Neural cell (in vitro differentiated cells): ENCODE data around the gene TRAF5. TPM values are rescaled to one million over a fixed set of nuclear protein-coding genes. Genes with fewer than 3 reads are reported as not detected.
A peak's percentile ranks its signal among the peaks of the same experiment; 100 is the strongest.
"Not testable (repeated sequence)": the region's sequence is repeated elsewhere in the genome, so short reads cannot be mapped to it uniquely, and the experiment has no call there.

Source experiments
- H2AFZ ChIP-seq: fragments of 200-600, 300-800 bp; sonication (generic), shearing (Covaris generic); 2 replicates; pipeline ENCODE4 v1.6.0; 2014; ENCODE audit warnings: low read depth, mild to moderate bottlenecking, antibody characterized with exemption, low read length, moderate library complexity
- H3F3A ChIP-seq: fragments of 200-600 bp; shearing (Covaris generic); 2 replicates; pipeline ENCODE4 v1.6.1; 2016; ENCODE audit warnings: mild to moderate bottlenecking, moderate library complexity, mixed read lengths, antibody characterized with exemption, low read length; ENCODE audit not compliant: insufficient read depth, poor library complexity, severe bottlenecking
- H3K27ac ChIP-seq: fragments of 200-600, 300-800 bp; sonication (generic), shearing (Covaris generic); 2 replicates; pipeline ENCODE4 v1.5.1; 2014; ENCODE audit warnings: mild to moderate bottlenecking, low read length, moderate library complexity
- H3K27me3 ChIP-seq: fragments of 300-800, 200-600 bp; sonication (generic), shearing (Covaris generic); 2 replicates; pipeline ENCODE4 v1.6.0; 2014; ENCODE audit warnings: mild to moderate bottlenecking, low read depth, low read length, moderate library complexity; ENCODE audit not compliant: insufficient read depth
- H3K36me3 ChIP-seq: fragments of 300-800, 200-600 bp; sonication (generic), shearing (Covaris generic); 2 replicates; pipeline ENCODE4 v1.5.1; 2014; ENCODE audit warnings: mild to moderate bottlenecking, antibody characterized with exemption, low read length, moderate library complexity; ENCODE audit not compliant: insufficient read depth
- H3K4me2 ChIP-seq: fragments of 300-800, 200-600 bp; sonication (generic), shearing (Covaris generic); 2 replicates; pipeline ENCODE4 v1.6.0; 2014; ENCODE audit warnings: mild to moderate bottlenecking, low read length
- H3K4me3 ChIP-seq: fragments of 300-800, 200-600 bp; sonication (generic), shearing (Covaris generic); 2 replicates; pipeline ENCODE4 v1.5.1; 2014; ENCODE audit warnings: mild to moderate bottlenecking, low read length, moderate library complexity
- H3K79me2 ChIP-seq: fragments of 200-600 bp; shearing (Covaris generic); replicated peaks from 2 replicates; pipeline ENCODE4 v1.6.0; 2014; ENCODE audit warnings: mild to moderate bottlenecking, low read length, moderate library complexity; ENCODE audit not compliant: insufficient read depth
- H3K9ac ChIP-seq: fragments of 300-800, 200-600 bp; sonication (generic), shearing (Covaris generic); 2 replicates; pipeline ENCODE4 v1.6.1; 2016; ENCODE audit warnings: mild to moderate bottlenecking, low read length, mixed read lengths
- H3K9me2 ChIP-seq: fragments of 200-600 bp; shearing (Covaris generic); 2 replicates; pipeline ENCODE4 v1.6.1; 2016; ENCODE audit warnings: mild to moderate bottlenecking, low read length, mixed read lengths; ENCODE audit not compliant: insufficient read depth
- H3K9me3 ChIP-seq: fragments of 200-600, 300-800 bp; sonication (generic), shearing (Covaris generic); 2 replicates; pipeline ENCODE4 v1.6.1; 2016; ENCODE audit warnings: mild to moderate bottlenecking, mixed run types, low read length, moderate library complexity, mixed read lengths
- H4K20me1 ChIP-seq: fragments of 200-600 bp; shearing (Covaris generic); 2 replicates; pipeline ENCODE4 v1.6.1; 2016; ENCODE audit warnings: mild to moderate bottlenecking, mixed run types; ENCODE audit not compliant: insufficient read depth
- CTCF ChIP-seq: fragments of 450-650 bp; IDR thresholded peaks from 2 replicates; pipeline ENCODE4 v1.5.1; 2014; ENCODE audit warnings: antibody characterized with exemption, mild to moderate bottlenecking, moderate library complexity; ENCODE audit not compliant: poor library complexity, severe bottlenecking
- EP300 ChIP-seq: fragments of 450-650 bp; conservative IDR thresholded peaks from 2 replicates; pipeline ENCODE4 v1.6.1; 2014; ENCODE audit warnings: antibody characterized with exemption, mild to moderate bottlenecking, moderate library complexity; ENCODE audit not compliant: poor library complexity, severe bottlenecking
- EZH2 ChIP-seq: fragments of 200-600, 300-800 bp; shearing (Covaris generic), sonication (generic); IDR thresholded peaks from 2 replicates; pipeline ENCODE4 v1.6.1; 2014; ENCODE audit warnings: antibody characterized with exemption, low read length, borderline replicate concordance, mild to moderate bottlenecking; ENCODE audit not compliant: insufficient read depth, poor library complexity, severe bottlenecking
- MXI1 ChIP-seq: fragments of 450-650 bp; conservative IDR thresholded peaks from 2 replicates; pipeline ENCODE4 v1.6.1; 2014; ENCODE audit warnings: antibody characterized with exemption, mild to moderate bottlenecking; ENCODE audit not compliant: poor library complexity, severe bottlenecking
- POLR2AphosphoS5 ChIP-seq: IDR thresholded peaks from 2 replicates; pipeline ENCODE4 v1.6.1; 2012
- RAD21 ChIP-seq: fragments of 450-650 bp; conservative IDR thresholded peaks from 2 replicates; pipeline ENCODE4 v1.6.1; 2014; ENCODE audit warnings: antibody characterized with exemption, mild to moderate bottlenecking, moderate library complexity
- REST ChIP-seq: IDR thresholded peaks from 2 replicates; pipeline ENCODE4 v1.6.1; 2012; ENCODE audit warnings: borderline replicate concordance
- SMC3 ChIP-seq: fragments of 450-650 bp; conservative IDR thresholded peaks from 2 replicates; pipeline ENCODE4 v1.6.1; 2014; ENCODE audit warnings: antibody characterized with exemption, mild to moderate bottlenecking, moderate library complexity; ENCODE audit not compliant: poor library complexity
- TAF1 ChIP-seq: IDR thresholded peaks from 2 replicates; pipeline ENCODE4 v1.6.1; 2012; ENCODE audit warnings: low read depth
- polyA plus RNA-seq: library from polyadenylated mRNA; depleted of rRNA; stranded (reverse); fragments of >200 nt; gene quantifications from 2 replicates; pipeline ENCODE4 v1.2.3, GENCODE V29; 2014

Gene TRAF5
- polyA plus RNA-seq, 1 donor from 2014 or later: 0.69 TPM

DNA sequence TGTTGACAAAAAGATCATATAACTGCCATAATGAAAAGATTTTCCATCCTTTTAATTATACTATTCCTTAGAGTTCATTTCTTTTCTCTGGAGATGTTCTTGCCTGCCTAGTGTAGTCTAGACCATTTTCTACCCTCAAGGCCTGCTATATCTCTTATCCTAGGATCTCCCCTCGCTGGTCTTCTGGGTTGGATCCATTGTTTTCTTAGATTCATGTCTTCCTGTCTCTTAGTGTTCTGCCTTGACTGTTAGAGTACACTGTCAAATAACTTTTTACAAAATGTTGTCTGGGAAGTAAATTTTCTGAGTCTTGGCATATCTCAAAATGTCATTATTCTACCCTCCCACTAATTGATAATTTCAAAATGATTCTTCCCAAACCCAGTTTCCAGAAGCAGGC is 66.6 kb downstream of the TRAF5 start:
- no peak overlapping the region for H2AFZ ChIP-seq
- no peaks in the 10 kb centered on the region for H3K9me2 ChIP-seq
- no peak overlapping the region for H3K4me3 ChIP-seq
- H3K36me3 ChIP-seq: no peaks in the 10 kb centered on the region
- no peaks in the 10 kb centered on the region for H3F3A ChIP-seq
- H3K4me2 ChIP-seq: no peak overlapping the region
- no peak overlapping the region for H3K27ac ChIP-seq
- H3K9ac ChIP-seq: no peak overlapping the region
- H3K79me2 ChIP-seq: no peaks in the 10 kb centered on the region
- no peak for TF ChIP-seq MXI1
- TF ChIP-seq CTCF: no peak
- no peak for TF ChIP-seq POLR2AphosphoS5
- TF ChIP-seq EZH2: no peak
- no peak for TF ChIP-seq SMC3
- no peak for TF ChIP-seq EP300
- TF ChIP-seq TAF1: no peak
- no peak for TF ChIP-seq RAD21
- no peak for TF ChIP-seq REST
- H3K27me3 ChIP-seq: no peaks in the 10 kb centered on the region
- H3K9me3 ChIP-seq: no peaks in the 10 kb centered on the region
- H4K20me1 ChIP-seq: no peaks in the 10 kb centered on the region

DNA sequence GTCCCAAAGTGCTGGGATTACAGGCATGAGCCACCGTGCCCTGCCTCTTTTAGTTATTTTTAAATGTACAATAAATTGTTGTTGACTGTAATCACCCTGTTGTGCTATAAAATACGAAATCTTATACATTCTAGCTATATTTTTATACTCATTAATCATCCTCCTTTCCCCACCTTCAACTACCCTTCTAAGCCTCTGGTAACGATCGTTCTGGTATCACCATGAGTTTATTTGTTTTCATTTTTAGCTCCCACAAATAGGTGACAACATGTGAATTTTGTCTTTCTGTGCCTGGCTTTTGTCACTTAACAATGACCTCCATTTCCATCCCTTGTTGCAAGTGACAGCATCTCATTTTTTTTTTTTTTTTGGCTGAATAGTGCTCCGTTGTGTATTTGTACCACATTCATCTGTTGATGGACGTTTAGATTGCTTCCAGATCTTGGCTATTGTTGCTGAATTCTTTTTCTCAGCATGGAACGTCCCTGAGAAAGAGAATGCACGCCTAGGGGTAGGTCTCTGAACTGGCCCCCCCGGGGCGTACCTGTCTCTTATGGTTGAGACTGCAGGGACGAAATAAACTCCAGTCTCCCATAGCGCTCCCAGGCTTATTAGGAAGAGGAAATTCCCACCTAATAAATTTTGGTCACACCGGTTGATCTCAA is 71.8 kb downstream of the TRAF5 start:
- TF ChIP-seq EP300: peak; percentile 79
- peak; percentile 62 for TF ChIP-seq POLR2AphosphoS5
- not testable (repeated sequence) for H3K36me3 ChIP-seq, H2AFZ ChIP-seq, H3K9me2 ChIP-seq, H3K79me2 ChIP-seq, H3K4me3 ChIP-seq, H3K9ac ChIP-seq, H3K27me3 ChIP-seq, H3K27ac ChIP-seq, H4K20me1 ChIP-seq, H3K9me3 ChIP-seq, H3F3A ChIP-seq, H3K4me2 ChIP-seq

GRCh38 chr1:211399851-211400393 is 73.3 kb downstream of the TRAF5 start:
- not testable (repeated sequence) for H3K79me2 ChIP-seq, H2AFZ ChIP-seq, H3K9ac ChIP-seq, H3K9me2 ChIP-seq, H3K4me3 ChIP-seq, H3K27ac ChIP-seq, H3K36me3 ChIP-seq, H3K4me2 ChIP-seq, H3K9me3 ChIP-seq, H3F3A ChIP-seq, H3K27me3 ChIP-seq, H4K20me1 ChIP-seq

- not testable (repeated sequence) for H3K4me3 ChIP-seq, H3F3A ChIP-seq, H3K36me3 ChIP-seq, H3K27ac ChIP-seq, H3K9ac ChIP-seq, H3K27me3 ChIP-seq, H3K79me2 ChIP-seq, H4K20me1 ChIP-seq, H3K9me2 ChIP-seq, H3K4me2 ChIP-seq, H2AFZ ChIP-seq, H3K9me3 ChIP-seq
Observed at GRCh38 chr1:211401751-211402150, 75.1 kb downstream of the TRAF5 start.

GRCh38 chr1:211406086-211406485 is 79.5 kb downstream of the TRAF5 start:
- not testable (repeated sequence) for H3K9me2 ChIP-seq, H3K4me3 ChIP-seq, H3K27ac ChIP-seq, H3F3A ChIP-seq, H2AFZ ChIP-seq, H3K79me2 ChIP-seq, H4K20me1 ChIP-seq, H3K4me2 ChIP-seq, H3K9me3 ChIP-seq, H3K27me3 ChIP-seq, H3K9ac ChIP-seq, H3K36me3 ChIP-seq
